OCI-LY7 (cell line): ENCODE results near the gene SSU72. TPM values are rescaled to one million over a fixed set of nuclear protein-coding genes. Genes with fewer than 3 reads are reported as not detected.

ENCODE experiments used
- BruUV-seq: library from RNA; stranded (reverse); fragments of 400-500 nt; replicated peaks from 2 replicates; lab custom pipeline; 2021; lab: Mats Ljungman, UMichigan
- CTCF ChIA-PET: fragments of 300-600 bp; sonication (Branson Sonifier 250); formaldehyde crosslinking; loops from one replicate; lab custom pipeline; 2022; ENCODE audit warnings: antibody characterized with exemption; ENCODE audit not compliant: unreplicated experiment; lab: Charles Lee
- POLR2A ChIA-PET: fragments of 300-600 bp; sonication (Branson Sonifier 250); formaldehyde crosslinking; loops from one replicate; lab custom pipeline; 2022; ENCODE audit warnings: antibody characterized with exemption; lab: Charles Lee
- DNase-seq: peaks from one replicate; pipeline ENCODE4 v3.0.0-alpha.2; 2015; ENCODE audit warnings: low spot score
- H2AFZ ChIP-seq: fragments of 200-600 bp; sonication (generic), shearing (Covaris generic); 2 replicates; pipeline ENCODE4 v1.6.1; 2014; ENCODE audit warnings: mild to moderate bottlenecking, antibody characterized with exemption, low read length, moderate library complexity
- H3K27ac ChIP-seq: fragments of 200-600 bp; sonication (generic); 2 replicates; pipeline ENCODE4 v1.5.1; 2014; ENCODE audit warnings: mixed run types, low read depth, mild to moderate bottlenecking, moderate library complexity, low read length, inconsistent platforms; ENCODE audit not compliant: poor library complexity, severe bottlenecking
- H3K36me3 ChIP-seq: fragments of 200-600 bp; sonication (generic); 2 replicates; pipeline ENCODE4 v1.6.1; 2014; ENCODE audit warnings: mild to moderate bottlenecking, antibody characterized with exemption, low read length, moderate library complexity, mixed read lengths; ENCODE audit not compliant: insufficient read depth
- H3K4me1 ChIP-seq: fragments of 200-600 bp; sonication (generic); 2 replicates; pipeline ENCODE4 v1.5.1; 2014; ENCODE audit warnings: mild to moderate bottlenecking, low read length; ENCODE audit not compliant: insufficient read depth, poor library complexity, severe bottlenecking
- H3K4me2 ChIP-seq: fragments of 200-600 bp; sonication (generic); 2 replicates; pipeline ENCODE4 v1.6.1; 2014; ENCODE audit warnings: mild to moderate bottlenecking, low read length
- H3K4me3 ChIP-seq: fragments of 200-600 bp; sonication (generic); 2 replicates; pipeline ENCODE4 v1.5.1; 2014; ENCODE audit warnings: mild to moderate bottlenecking, low read depth, low read length; ENCODE audit not compliant: poor library complexity, severe bottlenecking
- H3K79me2 ChIP-seq: fragments of 200-600 bp; sonication (generic); 2 replicates; pipeline ENCODE4 v1.6.1; 2016; ENCODE audit warnings: low read depth, mild to moderate bottlenecking, low read length, moderate library complexity, mixed read lengths; ENCODE audit not compliant: insufficient read depth
- H3K9me2 ChIP-seq: fragments of 200-600 bp; sonication (generic); 2 replicates; pipeline ENCODE4 v1.6.1; 2016; ENCODE audit warnings: mild to moderate bottlenecking, low read length, mixed read lengths; ENCODE audit not compliant: insufficient read depth
- H3K9me3 ChIP-seq: fragments of 200-600 bp; sonication (generic); 2 replicates; pipeline ENCODE4 v1.6.1; 2014; ENCODE audit warnings: mild to moderate bottlenecking, mixed run types, low read length, mixed read lengths
- H4K20me1 ChIP-seq: fragments of 200-600 bp; sonication (generic); 2 replicates; pipeline ENCODE4 v1.6.1; 2014; ENCODE audit warnings: mild to moderate bottlenecking, antibody characterized with exemption, low read length, moderate library complexity, mixed read lengths; ENCODE audit not compliant: insufficient read depth
- EZH2phosphoT487 ChIP-seq: fragments of 200-600 bp; sonication (generic); IDR thresholded peaks from 2 replicates; pipeline ENCODE4 v1.6.1; 2018; ENCODE audit warnings: low read depth, borderline replicate concordance, mild to moderate bottlenecking, mixed run types, antibody characterized with exemption, low read length, moderate library complexity, mixed read lengths
- intact Hi-C: fragments of 100-400 bp; cut with micrococcal nuclease; formaldehyde crosslinking; loops from one replicate; pipeline ENCODE4 v1.10.0; 2022; ENCODE audit not compliant: unreplicated experiment
- total RNA-seq, 2 experiments: library from RNA; depleted of rRNA in 1 of 2; stranded (reverse); fragments of >200 nt in 1 of 2; shearing (Covaris generic) in 1 of 2; gene quantifications; 2 replicates each; pipeline ENCODE4 v1.2.3, GENCODE V29; 2014 to 2022
- TF ChIP-seq, protein P1 (sequence below): fragments of 200-600 bp; sonication (generic); conservative IDR thresholded peaks from 2 replicates; pipeline ENCODE4 v1.5.1; 2014; ENCODE audit warnings: mild to moderate bottlenecking, antibody characterized with exemption, low read length, moderate library complexity, mixed read lengths

SSU72 gene
- total RNA-seq, 2 experiments from 2014 or later, result 97.7 to 149 TPM

DNA sequence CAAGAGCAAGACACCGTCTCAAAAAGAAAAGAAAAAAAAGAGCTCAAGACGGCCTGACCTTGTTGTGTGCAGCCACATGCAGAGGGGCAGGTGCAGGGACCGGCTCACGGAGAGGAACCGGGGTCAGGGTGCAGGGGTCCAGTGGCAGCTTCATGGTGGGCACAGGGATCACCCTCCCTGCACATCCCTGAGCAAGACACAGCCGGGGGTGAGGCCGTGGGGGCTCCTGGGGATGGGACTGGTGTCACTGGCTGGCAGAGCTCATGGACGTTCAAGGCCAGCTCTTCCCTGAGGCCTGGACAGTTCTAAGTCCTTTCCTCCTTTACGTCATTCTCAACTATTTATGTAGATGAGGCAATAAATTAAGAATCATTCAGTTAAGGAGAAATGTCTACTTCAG lies 27.7 kb downstream of the SSU72 start:
- Histone ChIP-seq H3K4me3 (no peak overlapping the region), H3K79me2 (no peaks in the 10 kb centered on the region), H3K4me1 (no peaks in the 10 kb centered on the region), H2AFZ (no peak overlapping the region), H3K27ac (no peak overlapping the region), H3K9me3 (no peaks in the 10 kb centered on the region), H3K4me2 (no peak overlapping the region), H3K36me3 (peaks cover 41% of the 10 kb centered on the region), H3K9me2 (no peaks in the 10 kb centered on the region), H4K20me1 (no peaks in the 10 kb centered on the region)
- DNase-seq, result no peak
- ChIA-PET CTCF (no interaction called here), POLR2A (no interaction called here)
- BruUV-seq, result no TSS peak
- intact Hi-C loops, result no loop called here
- no peak for TF ChIP-seq EZH2phosphoT487
- TF ChIP-seq, protein P1, sequence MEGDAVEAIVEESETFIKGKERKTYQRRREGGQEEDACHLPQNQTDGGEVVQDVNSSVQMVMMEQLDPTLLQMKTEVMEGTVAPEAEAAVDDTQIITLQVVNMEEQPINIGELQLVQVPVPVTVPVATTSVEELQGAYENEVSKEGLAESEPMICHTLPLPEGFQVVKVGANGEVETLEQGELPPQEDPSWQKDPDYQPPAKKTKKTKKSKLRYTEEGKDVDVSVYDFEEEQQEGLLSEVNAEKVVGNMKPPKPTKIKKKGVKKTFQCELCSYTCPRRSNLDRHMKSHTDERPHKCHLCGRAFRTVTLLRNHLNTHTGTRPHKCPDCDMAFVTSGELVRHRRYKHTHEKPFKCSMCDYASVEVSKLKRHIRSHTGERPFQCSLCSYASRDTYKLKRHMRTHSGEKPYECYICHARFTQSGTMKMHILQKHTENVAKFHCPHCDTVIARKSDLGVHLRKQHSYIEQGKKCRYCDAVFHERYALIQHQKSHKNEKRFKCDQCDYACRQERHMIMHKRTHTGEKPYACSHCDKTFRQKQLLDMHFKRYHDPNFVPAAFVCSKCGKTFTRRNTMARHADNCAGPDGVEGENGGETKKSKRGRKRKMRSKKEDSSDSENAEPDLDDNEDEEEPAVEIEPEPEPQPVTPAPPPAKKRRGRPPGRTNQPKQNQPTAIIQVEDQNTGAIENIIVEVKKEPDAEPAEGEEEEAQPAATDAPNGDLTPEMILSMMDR, result no peak

DNA sequence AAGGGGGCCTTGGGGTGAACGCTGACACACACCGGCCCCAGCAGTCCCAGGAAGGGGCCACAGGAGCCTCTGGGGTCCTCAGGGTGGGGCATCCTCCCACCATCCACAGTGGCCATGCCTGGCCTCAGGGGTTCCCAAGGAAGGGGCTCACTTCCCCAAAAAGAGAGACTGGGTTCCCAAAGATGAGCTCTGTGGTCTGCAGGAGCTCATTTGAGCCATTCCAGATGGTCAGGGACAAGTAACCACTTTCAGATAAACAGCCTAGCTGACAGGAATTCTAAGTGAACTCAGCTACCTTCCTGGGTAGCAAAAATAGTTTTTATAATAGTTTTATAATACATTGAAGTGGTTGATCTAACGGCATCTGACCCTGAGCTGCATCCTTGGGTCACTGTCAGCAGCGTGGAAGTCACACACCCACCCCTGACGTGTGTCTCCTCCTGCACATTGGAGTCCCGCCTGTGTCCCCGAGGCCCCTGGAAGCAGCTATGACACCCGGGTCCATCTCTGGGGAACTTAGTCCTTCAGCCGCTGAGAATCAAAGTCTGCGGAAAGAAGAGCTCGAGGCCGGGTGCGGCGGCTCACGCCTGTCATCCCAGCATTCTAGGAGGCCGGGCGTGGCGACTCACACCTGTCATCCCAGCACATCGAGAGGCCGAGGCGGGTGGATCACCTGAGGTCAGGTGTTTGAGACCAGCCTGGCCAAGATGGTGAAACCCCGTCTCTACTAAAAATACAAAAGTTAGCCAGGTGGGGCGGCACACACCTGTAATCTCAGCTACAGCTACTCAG lies 28.5 kb downstream of the SSU72 start:
- POLR2A ChIA-PET, result no interaction called here
- intact Hi-C loops, result no loop called here
- H2AFZ ChIP-seq, result no peak overlapping the region
- no peak overlapping the region for H3K27ac ChIP-seq
- no peaks in the 10 kb centered on the region for H3K79me2 ChIP-seq
- H3K9me2 ChIP-seq, result no peaks in the 10 kb centered on the region
- no peak for DNase-seq
- no peaks in the 10 kb centered on the region for H3K9me3 ChIP-seq
- CTCF ChIA-PET, result no interaction called here
- H3K4me3 ChIP-seq, result no peak overlapping the region
- no peak for TF ChIP-seq EZH2phosphoT487
- TF ChIP-seq, protein P1, result no peak
- H3K36me3 ChIP-seq, result peaks cover 49% of the 10 kb centered on the region
- no peaks in the 10 kb centered on the region for H3K4me1 ChIP-seq
- BruUV-seq, result no TSS peak
- no peak overlapping the region for H3K4me2 ChIP-seq
- H4K20me1 ChIP-seq, result no peaks in the 10 kb centered on the region

DNA sequence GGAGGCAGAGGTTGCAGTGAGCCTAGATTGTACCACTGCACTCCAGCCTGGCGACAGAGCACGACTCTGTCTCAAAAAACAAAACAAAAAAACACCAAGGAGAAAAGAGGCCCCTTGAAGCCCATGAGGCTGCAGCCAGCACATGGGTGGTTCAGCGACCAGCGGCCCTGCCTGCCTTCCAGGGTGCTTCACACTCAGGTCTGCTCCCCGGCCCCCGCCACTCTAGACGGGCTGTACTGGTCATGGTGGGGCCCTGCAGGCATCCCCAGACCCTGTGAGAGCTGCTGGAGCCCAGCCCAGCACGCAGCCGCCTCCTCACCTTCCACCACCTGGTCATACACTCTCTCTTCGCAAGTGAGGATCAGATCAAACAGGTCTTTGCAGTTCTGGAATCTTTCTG lies 30.1 kb downstream of the SSU72 start:
- no peak for TF ChIP-seq EZH2phosphoT487
- TF ChIP-seq, protein P1, result no peak
- POLR2A ChIA-PET, result no interaction called here
- intact Hi-C loops, result no loop called here
- H3K9me3 ChIP-seq, result no peaks in the 10 kb centered on the region
- H3K36me3 ChIP-seq, result peaks cover 55% of the 10 kb centered on the region
- H3K4me3 ChIP-seq, result no peak overlapping the region
- no peaks in the 10 kb centered on the region for H3K79me2 ChIP-seq
- no peaks in the 10 kb centered on the region for H3K9me2 ChIP-seq
- H3K4me2 ChIP-seq, result no peak overlapping the region
- H4K20me1 ChIP-seq, result no peaks in the 10 kb centered on the region
- H3K27ac ChIP-seq, result no peak overlapping the region
- no peak for DNase-seq
- no TSS peak for BruUV-seq
- no peak overlapping the region for H2AFZ ChIP-seq
- H3K4me1 ChIP-seq, result no peaks in the 10 kb centered on the region
- CTCF ChIA-PET, result interaction anchor here (0.5 kb wide), 1 partner anchor 486 kb away, joined by 3 read pairs; no protein-coding TSS in a partner anchor
